IPS-18c (cell line): ENCODE measurements around the gene SMIM22.
A peak's percentile ranks its signal among the peaks of the same experiment; 100 is the strongest.

Experiments
- H3K4me3 ChIP-seq: 2 replicates; pipeline ENCODE4 v1.7.0; 2013; ENCODE audit warnings: low read depth, mild to moderate bottlenecking, low read length, moderate library complexity; ENCODE audit not compliant: insufficient read depth
- H3K9me3 ChIP-seq: one replicate; pipeline ENCODE4 v1.6.1; 2013; ENCODE audit warnings: mild to moderate bottlenecking, low read length, moderate library complexity; ENCODE audit not compliant: control insufficient read depth, insufficient read depth

Gene SMIM22, protein sequence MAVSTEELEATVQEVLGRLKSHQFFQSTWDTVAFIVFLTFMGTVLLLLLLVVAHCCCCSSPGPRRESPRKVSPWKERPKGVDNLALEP

DNA sequence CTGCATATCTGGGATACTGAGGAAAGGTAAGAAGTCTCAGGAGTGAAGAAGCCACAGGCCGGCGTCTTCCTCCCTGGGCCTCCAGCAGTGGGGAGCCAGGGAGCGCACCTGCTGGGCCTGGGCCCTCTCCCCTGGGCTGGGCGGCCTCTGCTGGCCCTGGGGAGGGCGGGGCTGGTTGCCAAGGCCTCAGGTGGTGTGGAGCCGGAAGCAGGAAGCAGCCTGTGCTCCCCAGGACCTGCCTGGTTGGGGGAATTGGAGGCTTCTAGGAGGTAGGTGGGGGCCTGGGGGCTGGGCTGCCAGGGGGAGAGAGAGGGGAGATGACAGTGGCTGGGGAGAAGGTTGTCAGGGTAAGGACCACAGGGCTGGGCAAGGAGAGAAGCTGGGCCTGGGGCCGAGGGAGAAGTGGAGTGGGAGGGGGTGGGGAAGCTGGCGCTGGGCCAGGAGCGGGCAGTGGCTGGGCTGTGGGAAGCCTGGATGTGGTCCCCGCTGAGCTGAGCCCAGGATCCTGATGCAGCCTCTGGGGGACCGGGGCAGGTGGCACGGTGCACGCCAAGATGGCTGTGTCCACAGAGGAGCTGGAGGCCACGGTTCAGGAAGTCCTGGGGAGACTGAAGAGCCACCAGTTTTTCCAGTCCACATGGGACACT is at the start of gene SMIM22:
Gene SMIM22, plus strand, starts transcription at position 189 of the 647 bp plus-strand sequence. Its CDS starts 366 bp downstream, at position 555.
- Histone ChIP-seq H3K4me3 (no peak within 1 kb of the TSS), H3K9me3 (no peaks in the 10 kb centered on the region)

DNA sequence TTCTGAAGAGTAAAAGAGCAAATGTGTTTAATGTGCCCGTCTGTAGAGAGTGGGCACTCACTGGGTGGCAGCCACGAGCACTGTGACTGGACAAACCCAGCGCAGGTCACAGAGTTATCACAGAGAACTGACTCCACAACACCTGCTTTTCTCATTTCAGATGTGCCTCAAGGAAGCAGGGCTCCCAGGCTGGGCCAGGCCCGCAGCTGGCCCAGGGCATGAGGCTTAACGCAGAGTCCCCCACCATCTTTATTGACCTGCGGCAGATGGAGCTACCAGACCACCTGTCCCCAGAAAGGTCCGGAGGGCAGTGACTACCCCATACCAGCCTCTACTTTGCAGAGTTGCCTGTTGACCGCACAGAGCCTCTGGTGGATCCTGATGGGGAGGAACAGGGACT is 49.0 kb upstream of the SMIM22 start:
- no peak overlapping the region for H3K4me3 ChIP-seq
- no peaks in the 10 kb centered on the region for H3K9me3 ChIP-seq

GRCh38 chr16:4746991-4747574 is 48.1 kb upstream of the SMIM22 start:
- no peaks in the 10 kb centered on the region for H3K9me3 ChIP-seq
- no peak overlapping the region for H3K4me3 ChIP-seq

GRCh38 chr16:4747906-4748681 is 47.1 kb upstream of the SMIM22 start:
- H3K4me3 ChIP-seq, result no peak overlapping the region
- no peaks in the 10 kb centered on the region for H3K9me3 ChIP-seq

GRCh38 chr16:4748682-4749411 is 46.3 kb upstream of the SMIM22 start:
- Histone ChIP-seq H3K9me3 (no peaks in the 10 kb centered on the region), H3K4me3 (no peak overlapping the region)

DNA sequence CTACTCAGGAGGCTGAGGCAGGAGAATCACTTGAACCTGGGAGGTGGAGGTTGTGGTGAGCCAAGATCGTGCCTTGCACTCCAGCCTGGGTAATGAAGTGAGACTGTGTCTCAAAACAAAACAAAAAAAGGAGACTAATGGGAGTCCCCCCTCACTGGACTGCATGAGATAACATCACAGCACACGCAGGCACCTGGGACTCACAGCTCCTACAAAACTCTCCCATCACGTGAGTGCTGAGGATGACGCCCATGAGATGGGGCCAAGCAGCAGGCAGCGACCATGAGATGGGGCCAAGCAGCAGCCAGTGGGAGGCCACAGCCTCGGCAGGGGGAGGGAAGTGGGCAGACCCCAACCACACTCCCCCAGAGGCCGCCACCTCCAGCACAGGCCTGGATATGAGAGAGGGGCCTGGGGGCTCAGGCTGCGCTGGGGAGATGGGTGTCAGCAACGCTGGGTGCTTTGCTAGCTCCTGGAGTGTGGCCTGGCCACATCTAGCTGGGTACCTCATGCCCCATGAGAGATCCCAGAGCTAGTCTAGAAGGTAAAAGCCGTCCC is 45.4 kb upstream of the SMIM22 start:
- H3K4me3 ChIP-seq, result no peak overlapping the region
- no peaks in the 10 kb centered on the region for H3K9me3 ChIP-seq

DNA sequence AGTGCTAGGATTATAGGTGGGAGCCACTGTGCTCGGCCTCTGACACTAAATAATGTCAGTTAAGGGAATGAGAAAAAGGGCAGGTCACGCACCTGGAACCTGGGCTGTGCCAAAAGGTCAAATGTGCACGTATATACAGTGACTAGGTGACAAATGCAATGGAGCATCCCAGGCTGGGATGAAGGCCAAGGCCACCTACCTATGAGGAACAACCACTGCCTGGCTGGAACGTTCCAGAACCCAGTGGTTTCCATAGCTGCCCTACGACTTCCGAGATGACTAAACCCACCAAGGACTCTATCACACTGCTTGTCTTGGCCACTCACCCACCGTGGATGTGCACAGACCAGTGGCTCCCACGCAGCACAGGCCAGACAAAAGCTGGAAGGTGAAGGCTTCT is 44.3 kb upstream of the SMIM22 start:
- no peaks in the 10 kb centered on the region for H3K9me3 ChIP-seq
- no peak overlapping the region for H3K4me3 ChIP-seq

GRCh38 chr16:4752351-4753100 is 42.6 kb upstream of the SMIM22 start:
- no peaks in the 10 kb centered on the region for H3K9me3 ChIP-seq
- no peak overlapping the region for H3K4me3 ChIP-seq

- Histone ChIP-seq H3K9me3 (no peaks in the 10 kb centered on the region), H3K4me3 (no peak overlapping the region)
Observed at GRCh38 chr16:4753227-4753626, 41.9 kb upstream of the SMIM22 start.

DNA sequence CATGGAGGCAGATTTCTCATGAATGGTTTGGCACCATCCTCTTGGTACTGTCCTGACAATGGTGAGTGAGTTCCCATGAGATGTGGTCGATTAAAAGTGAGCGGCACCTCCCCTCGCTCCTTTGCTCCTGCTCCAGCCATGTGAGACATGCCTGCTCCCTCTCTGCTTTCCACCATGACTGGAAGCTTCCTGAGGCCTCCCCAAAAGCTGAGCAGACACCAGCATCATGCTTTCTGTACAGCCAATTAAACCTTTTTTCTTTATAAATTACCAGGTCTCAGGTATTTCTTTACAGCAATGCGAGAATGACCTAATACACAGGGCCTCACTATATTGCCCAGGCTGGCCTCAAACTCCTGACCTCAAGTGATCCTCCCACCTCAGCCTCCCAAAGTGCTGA is 40.3 kb upstream of the SMIM22 start:
- Histone ChIP-seq H3K4me3 (no peak overlapping the region), H3K9me3 (no peaks in the 10 kb centered on the region)

GRCh38 chr16:4755687-4756086 is 39.5 kb upstream of the SMIM22 start:
- Histone ChIP-seq H3K4me3 (no peak overlapping the region), H3K9me3 (no peaks in the 10 kb centered on the region)

- Histone ChIP-seq H3K4me3 (no peak overlapping the region), H3K9me3 (no peaks in the 10 kb centered on the region)
Observed at GRCh38 chr16:4760221-4760910, 34.8 kb upstream of the SMIM22 start.

DNA sequence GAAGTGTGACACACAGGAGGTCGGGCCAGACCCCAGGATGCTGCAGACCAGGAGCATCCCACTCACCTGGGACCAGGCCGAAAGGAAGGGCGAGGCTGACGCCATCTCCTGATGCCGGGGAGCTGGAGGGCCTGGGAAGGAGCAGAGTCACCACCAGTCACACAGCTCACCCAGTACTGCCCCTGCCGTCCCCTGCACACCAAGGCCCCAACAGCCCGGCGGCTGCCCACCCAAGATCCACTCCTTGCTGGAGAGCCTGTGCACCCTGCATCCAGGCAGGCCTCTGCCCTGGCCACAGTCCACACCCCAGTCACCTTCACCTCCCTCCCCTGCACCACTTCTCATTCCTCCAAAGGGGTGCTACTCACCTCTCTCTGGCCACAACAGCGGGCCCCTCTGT is 33.0 kb upstream of the SMIM22 start:
- Histone ChIP-seq H3K4me3 (no peak overlapping the region), H3K9me3 (no peaks in the 10 kb centered on the region)

GRCh38 chr16:4763791-4764190 is 31.4 kb upstream of the SMIM22 start:
- Histone ChIP-seq H3K4me3 (no peak overlapping the region), H3K9me3 (no peaks in the 10 kb centered on the region)

- H3K9me3 ChIP-seq, result no peaks in the 10 kb centered on the region
- peak overlapping the region; percentile 87 for H3K4me3 ChIP-seq
Observed at GRCh38 chr16:4765511-4766474, 29.4 kb upstream of the SMIM22 start.
